GM19099 (cell line): Measurements from ENCODE around the gene HBA1.

Experiments
- POLR2A ChIP-seq: IDR thresholded peaks from 3 replicates; pipeline ENCODE4 v1.6.1; 2011; ENCODE audit warnings: low read depth; ENCODE audit not compliant: insufficient read length; ENCODE audit errors: extremely low read depth

HBA1 gene

DNA sequence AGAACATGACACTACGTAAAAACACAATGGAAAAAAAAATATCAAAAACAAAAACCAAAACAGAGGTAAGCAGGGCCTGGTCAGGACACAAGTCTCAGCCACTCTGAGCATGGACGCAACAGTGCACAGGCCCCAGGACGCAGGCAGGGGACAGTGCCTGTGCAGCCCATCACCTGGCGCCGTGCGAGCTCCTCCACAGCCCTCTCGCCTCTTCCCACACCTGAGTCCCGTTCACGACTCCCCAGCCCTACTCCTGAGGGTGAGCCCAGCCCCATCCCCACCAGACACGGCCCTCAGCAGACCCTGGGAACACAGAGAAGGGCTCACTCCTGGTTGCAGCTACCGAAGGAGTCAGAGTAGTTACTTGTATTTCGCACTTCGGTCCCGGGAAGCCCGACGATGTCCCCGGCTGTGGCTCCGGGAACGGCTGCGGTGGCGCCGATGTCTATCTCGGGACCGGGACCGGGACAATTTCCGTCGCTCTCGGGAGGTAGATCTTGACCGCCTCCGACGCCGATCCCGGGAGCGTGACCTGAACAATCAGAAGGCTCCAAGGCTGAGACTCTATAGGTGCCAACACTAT is 13.2 kb downstream of the HBA1 start:
- TF ChIP-seq POLR2A = no peak

DNA sequence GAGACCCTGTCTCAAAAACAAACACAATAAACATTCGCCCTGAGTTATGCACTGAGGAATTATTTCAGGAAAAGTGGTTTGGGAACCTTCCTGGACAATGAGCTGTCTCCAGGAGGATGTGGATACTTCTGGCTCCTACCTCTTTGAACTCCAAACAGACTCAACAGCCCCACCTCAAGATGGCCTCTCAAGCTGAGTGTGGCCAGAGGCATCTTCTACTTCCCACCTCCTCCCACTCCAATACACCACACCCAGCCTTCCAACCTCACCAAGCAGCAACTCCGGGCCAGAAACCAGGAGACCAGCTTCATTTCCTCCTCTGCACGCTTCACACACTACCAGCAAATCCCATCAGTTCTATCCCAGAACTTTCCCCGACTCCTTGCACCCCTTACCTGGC is 15.4 kb downstream of the HBA1 start:
- TF ChIP-seq POLR2A = no peak

DNA sequence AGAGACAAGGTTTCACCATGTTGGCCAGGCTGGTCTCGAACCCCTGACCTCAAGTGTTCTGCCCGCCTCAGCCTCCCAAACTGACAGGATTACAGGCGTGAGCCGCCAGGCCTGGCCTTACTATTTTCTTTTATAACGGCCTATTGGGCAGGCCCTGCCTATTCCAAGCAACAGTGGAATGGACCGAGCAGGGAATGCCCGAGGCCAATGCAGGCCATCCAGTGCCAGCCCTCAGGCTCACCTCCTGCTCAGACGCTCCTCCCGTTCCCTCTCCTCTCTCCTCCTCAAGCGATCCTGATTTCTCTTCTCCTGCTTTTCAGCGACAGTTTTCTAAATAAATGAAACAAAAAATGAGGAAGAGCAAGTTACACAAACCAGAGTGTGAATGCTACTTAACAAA is 16.2 kb downstream of the HBA1 start:
- TF ChIP-seq POLR2A = no peak

DNA sequence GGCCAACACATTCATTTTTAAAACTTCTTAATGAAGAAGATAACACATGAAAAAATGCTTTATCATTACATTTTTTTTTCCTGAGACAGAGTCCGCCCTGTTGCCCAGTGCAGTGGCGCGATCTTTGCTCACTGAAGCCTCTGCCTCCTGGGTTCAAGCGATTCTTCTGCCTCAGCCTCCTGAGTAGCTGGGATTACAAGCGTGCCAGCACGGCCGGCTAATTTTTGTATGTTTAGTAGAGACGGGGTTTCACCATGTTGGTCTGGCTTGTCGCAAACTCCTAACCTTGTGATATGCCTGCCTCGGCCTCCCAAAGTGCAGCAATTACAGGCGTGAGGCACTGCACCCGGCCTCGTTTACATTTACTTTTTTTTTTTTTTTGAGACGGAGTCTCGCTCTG is 17.0 kb downstream of the HBA1 start:
- TF ChIP-seq POLR2A = no peak

DNA sequence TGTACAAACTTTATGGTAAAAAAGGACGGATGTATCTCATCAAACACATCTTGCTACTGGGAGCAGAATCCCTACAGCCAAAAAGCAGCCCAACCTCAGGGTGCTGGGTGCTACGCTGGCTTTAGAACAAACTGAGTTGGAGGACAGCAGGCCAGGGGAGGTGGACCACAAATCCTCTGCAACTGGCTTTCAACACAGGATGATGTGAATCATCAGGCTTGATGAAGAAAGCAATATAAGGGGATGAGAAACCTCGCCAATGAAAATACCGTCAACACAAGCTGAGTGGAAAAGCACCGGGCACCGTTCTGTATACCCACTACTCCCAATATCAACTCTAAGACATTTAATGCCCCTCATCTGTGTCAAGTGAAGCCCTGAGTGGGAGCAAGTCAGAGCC is 18.0 kb downstream of the HBA1 start:
- no peak for TF ChIP-seq POLR2A

DNA sequence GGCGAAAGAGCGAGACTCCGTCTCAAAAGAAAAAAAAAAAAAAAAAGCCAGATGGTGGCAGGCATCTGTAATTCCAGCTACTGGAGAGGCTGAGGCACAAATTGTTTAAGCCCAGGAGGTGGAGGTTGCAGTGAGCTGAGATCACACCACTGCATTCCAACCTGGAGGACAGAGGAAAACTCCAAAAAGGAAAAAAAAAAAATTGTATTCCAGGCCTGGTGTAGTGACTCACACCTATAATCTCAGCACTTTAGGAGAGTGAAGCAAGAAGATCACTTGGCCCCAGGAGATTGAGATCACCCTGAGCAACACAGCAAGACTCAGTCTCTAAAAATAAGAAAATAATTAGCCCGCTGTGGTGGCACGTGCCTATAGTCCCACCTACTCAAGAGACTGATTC is 23.9 kb downstream of the HBA1 start:
- TF ChIP-seq POLR2A = no peak

DNA sequence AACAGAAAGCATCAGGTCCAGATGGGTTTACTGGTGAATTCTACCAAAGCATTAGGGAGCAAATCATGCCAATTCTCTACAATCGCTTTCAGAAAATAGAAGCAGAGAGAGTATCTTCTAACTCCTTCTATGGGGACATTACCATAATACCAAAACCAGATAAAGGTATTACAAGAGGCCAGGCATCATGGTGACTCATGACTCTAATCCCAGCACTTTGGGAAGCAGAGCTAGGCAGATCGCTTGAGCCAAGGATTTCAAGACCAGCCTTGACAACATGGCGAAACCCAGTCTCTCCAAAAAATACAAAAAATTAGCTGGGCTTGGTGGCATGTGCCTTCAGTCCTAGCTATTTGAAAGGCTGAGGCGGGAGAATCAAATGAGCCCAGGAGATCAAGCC is 26.8 kb downstream of the HBA1 start:
- TF ChIP-seq POLR2A = no peak

DNA sequence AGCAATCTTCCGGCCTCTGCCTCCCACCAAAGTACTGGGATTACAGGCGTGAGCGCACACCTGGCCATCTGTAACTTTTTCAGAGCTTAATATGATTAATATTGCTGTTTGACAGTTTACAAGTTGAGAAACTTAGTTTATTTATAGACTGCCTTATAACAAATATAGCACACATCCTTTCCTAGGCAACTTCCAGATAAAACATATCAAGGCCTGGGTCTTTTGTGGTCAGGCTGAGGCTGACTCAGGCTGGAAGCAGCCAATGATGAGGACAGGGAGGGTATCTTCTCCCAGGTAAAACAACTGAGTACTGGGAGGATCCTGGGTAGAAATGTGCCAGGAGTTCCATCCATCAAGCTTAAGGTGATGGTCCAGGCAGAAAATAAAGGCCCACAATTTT is 36.5 kb downstream of the HBA1 start:
- no peak for TF ChIP-seq POLR2A

DNA sequence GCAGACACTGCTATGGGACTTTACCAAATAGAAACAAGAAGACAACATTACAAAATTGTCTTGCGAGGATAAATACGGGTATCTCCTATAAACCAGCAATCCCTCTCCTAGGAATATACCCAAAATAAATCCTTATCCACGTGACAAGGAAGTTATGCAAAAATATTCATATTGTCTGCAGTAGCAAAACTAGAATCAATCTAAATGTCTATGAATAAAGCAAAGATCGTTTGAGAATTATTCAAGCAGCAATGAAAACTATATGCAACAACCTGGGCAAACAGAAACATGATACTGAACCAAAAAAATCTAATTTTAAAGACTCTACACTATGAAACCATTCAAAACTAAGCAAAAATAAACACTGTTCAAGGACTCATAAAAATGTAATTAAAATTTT is 43.5 kb downstream of the HBA1 start:
- TF ChIP-seq POLR2A = no peak
